NB4 (cell line): ENCODE results near the gene FUZ.

Experiments used
- CTCF ChIP-seq: IDR thresholded peaks from one replicate; pipeline ENCODE4 v1.5.1; 2012; ENCODE audit warnings: low read depth, low read length
- MAX ChIP-seq: IDR thresholded peaks from 2 replicates; pipeline ENCODE4 v1.6.1; 2011; ENCODE audit warnings: low read depth, low read length
- POLR2A ChIP-seq: IDR thresholded peaks from 2 replicates; pipeline ENCODE4 v1.6.1; 2011; ENCODE audit warnings: mild to moderate bottlenecking; ENCODE audit not compliant: insufficient read length; ENCODE audit errors: extremely low read depth

DNA sequence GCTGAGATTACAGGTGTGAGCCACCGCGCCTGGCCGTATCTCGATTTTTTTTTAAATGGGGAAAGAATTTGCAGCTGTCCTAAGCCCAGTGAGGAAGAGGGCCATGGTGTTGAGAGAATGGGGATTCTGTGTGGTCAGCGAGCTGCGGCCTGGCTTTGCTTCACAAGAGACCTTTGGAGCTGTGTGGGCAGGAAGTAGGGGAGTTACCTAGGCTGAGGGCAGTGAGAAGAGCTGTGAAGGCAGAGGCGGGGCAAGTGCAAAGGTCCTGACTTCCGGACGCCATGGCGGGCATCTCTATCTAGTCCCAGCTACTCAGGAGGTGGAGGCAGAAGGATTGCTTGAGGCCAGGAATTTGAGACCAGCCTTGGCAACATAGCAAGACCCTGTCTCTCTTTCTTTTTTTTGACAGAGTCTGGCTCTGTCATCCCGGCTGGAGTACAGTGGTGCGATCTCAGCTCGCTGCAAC, 41.4 kb downstream of the FUZ start:
- TF ChIP-seq CTCF (no peak), POLR2A (no peak), MAX (no peak)
